Colonic mucosa (tissue), 4 donors: ENCODE results near the gene STRN. TPM values are rescaled to one million over a fixed set of nuclear protein-coding genes. Genes with fewer than 3 reads are reported as not detected.

Experiments
- DNase-seq: peaks from one replicate; pipeline ENCODE4 v3.0.0-alpha.2; 2020
- H3K27ac ChIP-seq: fragments of 200-600 bp; one replicate; pipeline ENCODE4 v1.8.0; 2021
- H3K27me3 ChIP-seq: fragments of 200-600 bp; one replicate; pipeline ENCODE4 v1.8.0; 2021
- H3K36me3 ChIP-seq: fragments of 200-600 bp; one replicate; pipeline ENCODE4 v1.8.0; 2021
- H3K4me1 ChIP-seq: fragments of 200-600 bp; one replicate; pipeline ENCODE4 v1.8.0; 2021; ENCODE audit warnings: mild to moderate bottlenecking
- H3K4me3 ChIP-seq: fragments of 200-600 bp; one replicate; pipeline ENCODE4 v1.8.0; 2021
- H3K9ac ChIP-seq, 2 donors: one replicate each; pipeline ENCODE4 v1.7.0; 2013; ENCODE audit warnings: control low read depth in 2 of 2, low read depth in 2 of 2, low read length in 2 of 2
- H3K9me3 ChIP-seq: fragments of 200-600 bp; one replicate; pipeline ENCODE4 v1.8.0; 2021
- intact Hi-C: fragments of 100-400 bp; cut with DNase I; formaldehyde crosslinking; loops from one replicate; pipeline ENCODE4 v1.14.1; 2022
- total RNA-seq, 2 donors: library from RNA; stranded (reverse); fragmentation: NEBNext Ultra II Directional in 1 of 2; extraction: Animal tissue kit (Norgen Biotek cat#: 25700) in 1 of 2; gene quantifications; one replicate each; pipeline ENCODE4 v1.2.1, GENCODE V29; 2021
- TF ChIP-seq, protein P1 (sequence below): fragments of 200-600 bp; IDR thresholded peaks from one replicate; pipeline ENCODE4 v1.8.0; 2022; ENCODE audit warnings: antibody characterized with exemption, mild to moderate bottlenecking
- donor health status: healthy.
- donor health status: DM: no; HTN: no; CAD: no.
- donor health status: DM: no; HTN: no; CAD: no.

STRN gene
- total RNA-seq, 2 donors from 2014 or later, result 36.5 to 48.6 TPM

GRCh38 chr2:36976065-36976464 lies 9.7 kb upstream of the STRN start:
- H3K27me3 ChIP-seq, result no peaks in the 10 kb centered on the region
- no peak overlapping the region for H3K4me3 ChIP-seq
- no peaks in the 10 kb centered on the region for H3K36me3 ChIP-seq
- no peak overlapping the region for H3K9ac ChIP-seq
- H3K4me1 ChIP-seq, result no peaks in the 10 kb centered on the region
- H3K27ac ChIP-seq, result no peak overlapping the region
- H3K9me3 ChIP-seq, result no peaks in the 10 kb centered on the region
- TF ChIP-seq, protein P1, sequence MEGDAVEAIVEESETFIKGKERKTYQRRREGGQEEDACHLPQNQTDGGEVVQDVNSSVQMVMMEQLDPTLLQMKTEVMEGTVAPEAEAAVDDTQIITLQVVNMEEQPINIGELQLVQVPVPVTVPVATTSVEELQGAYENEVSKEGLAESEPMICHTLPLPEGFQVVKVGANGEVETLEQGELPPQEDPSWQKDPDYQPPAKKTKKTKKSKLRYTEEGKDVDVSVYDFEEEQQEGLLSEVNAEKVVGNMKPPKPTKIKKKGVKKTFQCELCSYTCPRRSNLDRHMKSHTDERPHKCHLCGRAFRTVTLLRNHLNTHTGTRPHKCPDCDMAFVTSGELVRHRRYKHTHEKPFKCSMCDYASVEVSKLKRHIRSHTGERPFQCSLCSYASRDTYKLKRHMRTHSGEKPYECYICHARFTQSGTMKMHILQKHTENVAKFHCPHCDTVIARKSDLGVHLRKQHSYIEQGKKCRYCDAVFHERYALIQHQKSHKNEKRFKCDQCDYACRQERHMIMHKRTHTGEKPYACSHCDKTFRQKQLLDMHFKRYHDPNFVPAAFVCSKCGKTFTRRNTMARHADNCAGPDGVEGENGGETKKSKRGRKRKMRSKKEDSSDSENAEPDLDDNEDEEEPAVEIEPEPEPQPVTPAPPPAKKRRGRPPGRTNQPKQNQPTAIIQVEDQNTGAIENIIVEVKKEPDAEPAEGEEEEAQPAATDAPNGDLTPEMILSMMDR, result no peak
- intact Hi-C loops, result no loop called here
- DNase-seq, result no peak

DNA sequence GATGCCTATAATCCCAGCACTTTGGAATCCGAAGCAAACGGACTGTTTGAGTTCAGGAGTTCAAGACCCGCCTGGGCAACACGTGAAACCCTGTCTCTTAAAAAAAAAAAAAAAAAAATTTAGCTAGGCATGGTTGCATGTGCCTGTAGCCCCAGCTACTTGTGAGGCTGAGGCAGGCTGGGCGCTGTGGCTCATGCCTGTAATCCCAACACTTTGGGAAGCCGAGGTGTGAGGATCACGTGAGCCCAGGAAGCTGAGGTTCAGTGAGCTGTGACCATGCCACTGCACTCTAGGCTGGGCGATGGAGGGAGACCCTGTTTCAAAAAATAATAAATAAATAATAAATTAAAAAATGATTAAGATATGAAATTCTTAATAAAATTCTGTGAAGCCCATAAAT lies 9.0 kb upstream of the STRN start:
- no peak for DNase-seq
- H3K36me3 ChIP-seq, result no peaks in the 10 kb centered on the region
- H3K27me3 ChIP-seq, result no peaks in the 10 kb centered on the region
- H3K9ac ChIP-seq, result no peak overlapping the region
- TF ChIP-seq, protein P1, result no peak
- H3K4me1 ChIP-seq, result no peaks in the 10 kb centered on the region
- intact Hi-C loops, result no loop called here
- no peak overlapping the region for H3K4me3 ChIP-seq
- H3K27ac ChIP-seq, result no peak overlapping the region
- no peaks in the 10 kb centered on the region for H3K9me3 ChIP-seq

DNA sequence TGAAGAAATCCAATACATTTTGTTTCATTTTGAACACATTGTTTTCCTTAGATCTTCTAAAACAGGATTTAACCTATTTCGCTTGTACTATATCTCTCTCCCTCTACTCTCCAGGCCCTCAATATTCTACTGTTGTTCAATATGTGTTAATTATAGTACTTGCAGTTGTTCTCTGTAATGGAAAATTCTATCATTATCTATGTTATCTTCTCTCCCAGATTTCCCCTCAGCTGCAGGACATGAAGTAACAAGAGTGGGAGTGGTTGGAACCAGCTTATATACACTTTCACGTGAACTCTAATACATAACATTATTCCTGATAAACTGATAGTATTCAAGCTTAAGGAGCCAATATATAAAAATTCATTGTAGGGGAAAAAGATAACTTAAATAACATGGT lies 7.0 kb upstream of the STRN start:
- Histone ChIP-seq H3K9me3 (no peaks in the 10 kb centered on the region), H3K4me1 (no peaks in the 10 kb centered on the region), H3K36me3 (no peaks in the 10 kb centered on the region), H3K27ac (no peak overlapping the region), H3K27me3 (no peaks in the 10 kb centered on the region), H3K4me3 (no peak overlapping the region), H3K9ac (no peak overlapping the region)
- intact Hi-C loops, result no loop called here
- TF ChIP-seq, protein P1, result no peak
- DNase-seq, result no peak

DNA sequence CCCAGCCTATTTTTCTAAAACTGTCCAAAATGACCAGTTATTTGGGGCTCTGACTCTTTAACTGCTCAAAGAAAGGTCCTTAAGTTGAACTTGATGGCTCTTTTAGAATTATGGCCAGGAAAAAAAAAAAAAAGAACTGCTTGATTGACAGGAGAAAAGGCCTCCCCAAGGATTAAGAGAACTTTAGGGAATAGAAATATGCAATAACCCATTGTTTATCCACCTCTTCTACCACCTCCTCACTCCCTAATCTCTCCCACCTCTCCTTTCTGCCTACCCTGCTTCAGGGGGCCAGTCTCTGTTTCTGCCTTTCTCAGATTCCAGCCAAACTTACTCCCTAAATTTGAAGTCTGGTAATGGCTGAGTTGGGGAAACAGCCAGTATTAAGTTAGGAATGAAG lies 5.7 kb upstream of the STRN start:
- no peak overlapping the region for H3K27ac ChIP-seq
- no peaks in the 10 kb centered on the region for H3K36me3 ChIP-seq
- TF ChIP-seq, protein P1, result no peak
- intact Hi-C loops, result no loop called here
- H3K9ac ChIP-seq, result no peak overlapping the region
- no peaks in the 10 kb centered on the region for H3K27me3 ChIP-seq
- DNase-seq, result no peak
- no peaks in the 10 kb centered on the region for H3K9me3 ChIP-seq
- H3K4me3 ChIP-seq, result no peak overlapping the region
- no peaks in the 10 kb centered on the region for H3K4me1 ChIP-seq

DNA sequence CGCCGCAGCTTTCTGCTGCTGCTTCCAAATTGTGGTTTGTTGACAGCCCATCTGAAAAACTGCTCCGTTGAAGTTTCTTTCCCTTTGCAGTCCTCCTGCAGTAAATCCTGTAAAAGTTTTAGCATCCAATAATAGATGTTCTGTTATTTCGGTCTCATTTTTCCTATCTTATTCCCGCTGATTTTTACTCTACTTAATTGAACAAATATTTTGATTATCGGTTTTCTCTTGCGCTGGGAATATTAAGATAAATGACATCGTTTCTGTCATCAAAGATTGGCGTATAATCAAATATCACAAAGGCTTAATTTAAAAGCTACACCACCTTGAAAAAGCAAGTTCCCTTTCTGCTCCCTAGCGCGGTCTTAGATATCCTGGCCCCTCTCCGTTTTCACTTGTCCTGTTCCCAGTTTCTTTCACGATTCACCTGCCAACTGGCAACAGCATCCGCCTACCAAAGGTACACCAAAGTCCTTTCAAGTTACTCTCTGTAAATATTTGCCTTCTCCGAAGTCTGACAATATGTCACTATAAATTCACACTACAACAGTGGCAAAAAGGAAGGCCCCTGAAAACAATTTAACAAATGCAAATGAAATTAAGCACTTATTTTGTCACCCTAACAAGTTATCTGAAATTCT lies 1.0 kb upstream of the STRN start:
- intact Hi-C loops, result no loop called here
- no peaks in the 10 kb centered on the region for H3K27me3 ChIP-seq
- no peaks in the 10 kb centered on the region for H3K9me3 ChIP-seq
- H3K4me3 ChIP-seq, result peak overlapping the region; percentile 95
- H3K9ac ChIP-seq, result peak overlapping the region; percentile 83 to 96
- DNase-seq, result peak; percentile 74
- H3K36me3 ChIP-seq, result no peaks in the 10 kb centered on the region
- TF ChIP-seq, protein P1, result no peak
- H3K4me1 ChIP-seq, result no peaks in the 10 kb centered on the region
- H3K27ac ChIP-seq, result peak overlapping the region; percentile 96
